K562 (cell line): ENCODE data around the gene PARK7. TPM values are rescaled to one million over a fixed set of nuclear protein-coding genes. Genes with fewer than 3 reads are reported as not detected.

Source experiments
- ATAC-seq: fragments of 200-7000 bp; cut with Tn5 transposase; 3 replicates; pipeline ENCODE4 v1.9.1; 2020; ENCODE audit warnings: moderate library complexity
- BruUV-seq: library from RNA; stranded (reverse); fragments of 400-500 nt; replicated peaks from 2 replicates; lab custom pipeline; 2021; lab: Mats Ljungman, UMichigan
- CTCF ChIA-PET: fragments of 300-600 bp; formaldehyde crosslinking; extraction: SDS; loops from one replicate; lab custom pipeline; 2021; ENCODE audit warnings: low intra/inter-chr PET ratio; lab: Yijun Ruan, JAX
- POLR2A ChIA-PET: fragments of 300-600, 350-650 bp; sonication (Branson Sonifier 250); formaldehyde crosslinking; extraction: SDS; loops from one replicate; lab custom pipeline; 2021; ENCODE audit warnings: antibody characterized with exemption, inconsistent platforms; lab: Yijun Ruan, JAX
- DNase-seq, 4 experiments: peaks; one replicate each; pipeline versions ENCODE4 v3.0.0 to v3.0.0-alpha.2; 2011 to 2018; ENCODE audit warnings: low spot score in 3 of 4, mixed read lengths in 3 of 4; ENCODE audit errors: extremely low read depth in 1 of 4
- FAIRE-seq: peaks from 2 replicates; lab custom pipeline; 2011; peaks lifted over from hg19 to GRCh38; lab: Jason Lieb, UNC
- H2AFZ ChIP-seq: 2 replicates; pipeline ENCODE4 v1.6.0; 2011; ENCODE audit warnings: low read depth, low read length, control low read depth, inconsistent platforms
- H3K27ac ChIP-seq: fragments of 200-600 bp; 3 replicates; pipeline ENCODE4 v1.8.0; 2011; ENCODE audit warnings: low read depth, mild to moderate bottlenecking, control low read depth, inconsistent platforms, low read length, moderate library complexity, mixed read lengths; ENCODE audit errors: extremely low read depth
- H3K27me3 ChIP-seq, 2 experiments: fragments of 300-600 bp in 1 of 2; 2 replicates in 1 of 2; 3 replicates in 1 of 2; pipeline versions ENCODE4 v1.6.0 to v1.8.0; 2011; ENCODE audit warnings: inconsistent platforms in 2 of 2, low read length in 2 of 2, mild to moderate bottlenecking in 1 of 2, mixed read lengths in 1 of 2, moderate library complexity in 1 of 2; ENCODE audit not compliant: control insufficient read depth in 2 of 2, insufficient read depth in 2 of 2
- H3K36me3 ChIP-seq: fragments of 300-600 bp; 3 replicates; pipeline ENCODE4 v1.8.0; 2011; ENCODE audit warnings: mild to moderate bottlenecking, low read length, inconsistent platforms; ENCODE audit not compliant: control insufficient read depth, insufficient read depth
- H3K4me1 ChIP-seq, 2 experiments: fragments of 200-600 bp in 1 of 2; replicated peaks in 1 of 2; 2 replicates in 1 of 2; 3 replicates in 1 of 2; pipeline versions ENCODE4 v1.5.1 to v1.8.0; 2011; ENCODE audit warnings: inconsistent platforms in 2 of 2, low read length in 2 of 2, mild to moderate bottlenecking in 1 of 2, mixed read lengths in 1 of 2, moderate library complexity in 1 of 2; ENCODE audit not compliant: control insufficient read depth in 2 of 2, insufficient read depth in 2 of 2
- H3K4me2 ChIP-seq: 2 replicates; pipeline ENCODE4 v1.6.1; 2011; ENCODE audit warnings: low read length, control low read depth, inconsistent platforms, mixed read lengths; ENCODE audit not compliant: insufficient read depth
- H3K4me3 ChIP-seq: fragments of 200-600 bp; sonication (generic), shearing (Covaris generic); 2 replicates; pipeline ENCODE4 v1.5.1; 2016; ENCODE audit warnings: control low read depth, inconsistent platforms
- H3K79me2 ChIP-seq: fragments of 200-600 bp; 3 replicates; pipeline ENCODE4 v1.8.0; 2011; ENCODE audit warnings: low read length, inconsistent platforms; ENCODE audit not compliant: control insufficient read depth, insufficient read depth
- H3K9ac ChIP-seq, 2 experiments: 2 replicates each; pipeline versions ENCODE4 v1.6.0 to v1.6.1; 2011; ENCODE audit warnings: low read depth in 2 of 2, low read length in 2 of 2, control low read depth in 1 of 2, inconsistent platforms in 1 of 2, mild to moderate bottlenecking in 1 of 2, mixed read lengths in 1 of 2; ENCODE audit not compliant: insufficient read depth in 1 of 2
- H3K9me1 ChIP-seq: one replicate; pipeline ENCODE4 v1.6.0; 2011; ENCODE audit warnings: inconsistent platforms, mild to moderate bottlenecking, low read length, moderate library complexity; ENCODE audit not compliant: control insufficient read depth, insufficient read depth
- H3K9me3 ChIP-seq: replicated peaks from 2 replicates; pipeline ENCODE4 v1.5.1; 2011; ENCODE audit warnings: low read depth, low read length, inconsistent platforms; ENCODE audit not compliant: control insufficient read depth, insufficient read depth
- H4K20me1 ChIP-seq: replicated peaks from 2 replicates; pipeline ENCODE4 v1.6.1; 2011; ENCODE audit warnings: low read length, inconsistent platforms, mixed read lengths; ENCODE audit not compliant: control insufficient read depth, insufficient read depth
- BCOR ChIP-seq: fragments of 450-650 bp; IDR thresholded peaks from 2 replicates; pipeline ENCODE4 v1.6.1; 2016
- CTCF ChIP-seq, 3 experiments: IDR thresholded peaks in 2 of 3; conservative IDR thresholded peaks in 1 of 3; 2 replicates each; pipeline ENCODE4 v1.5.1; 2011 to 2012; ENCODE audit warnings: low read length in 3 of 3, mild to moderate bottlenecking in 3 of 3, control low read depth in 2 of 3, improper control_type of control experiment in 1 of 3, inconsistent platforms in 1 of 3, low read depth in 1 of 3, mixed read lengths in 1 of 3, moderate library complexity in 1 of 3; ENCODE audit not compliant: insufficient read depth in 2 of 3
- DNMT1 ChIP-seq: fragments of 450-650 bp; IDR thresholded peaks from 2 replicates; pipeline ENCODE4 v1.6.1; 2016; ENCODE audit warnings: antibody characterized with exemption, mild to moderate bottlenecking
- ELF1 ChIP-seq: fragments of 200-800 bp; sonication (Bioruptor generic); IDR thresholded peaks from 2 replicates; pipeline ENCODE4 v1.6.1; 2016; ENCODE audit warnings: missing genetic modification characterization, missing compliant biosample characterization
- FOXK1 ChIP-seq: sonication (generic); formaldehyde crosslinking; IDR thresholded peaks from 2 replicates; pipeline ENCODE4 v1.8.0; 2022; ENCODE audit warnings: missing genetic modification reagents, mild to moderate bottlenecking, borderline replicate concordance
- HMGXB4 ChIP-seq: sonication (generic); formaldehyde crosslinking; IDR thresholded peaks from 2 replicates; pipeline ENCODE4 v1.8.1; 2023; ENCODE audit warnings: mild to moderate bottlenecking, missing genetic modification reagents
- HOXB6 ChIP-seq: fragments of 250-450 bp; sonication (Bioruptor Pico); IDR thresholded peaks from 2 replicates; pipeline ENCODE4 v1.5.1; 2022; ENCODE audit warnings: mild to moderate bottlenecking, borderline replicate concordance
- IRF1 ChIP-seq: sonication (generic); formaldehyde crosslinking; IDR thresholded peaks from 2 replicates; pipeline ENCODE4 v1.8.0; 2022; ENCODE audit warnings: missing genetic modification reagents, mild to moderate bottlenecking, borderline replicate concordance
- MAZ ChIP-seq, 2 experiments: fragments of 450-650 bp in 1 of 2; sonication (generic) in 1 of 2; formaldehyde crosslinking; IDR thresholded peaks in 1 of 2; conservative IDR thresholded peaks in 1 of 2; 2 replicates each; pipeline versions ENCODE4 v1.4.0 to v1.5.0; 2020; ENCODE audit warnings: mild to moderate bottlenecking in 1 of 2, missing genetic modification reagents in 1 of 2
- NFATC3 ChIP-seq: fragments of 450-650 bp; IDR thresholded peaks from 2 replicates; pipeline ENCODE4 v1.6.1; 2017; ENCODE audit warnings: mild to moderate bottlenecking
- PHF20 ChIP-seq: fragments of 450-650 bp; IDR thresholded peaks from 2 replicates; pipeline ENCODE4 v1.6.1; 2018; ENCODE audit not compliant: partially characterized antibody
- RBBP5 ChIP-seq: fragments of 200-600 bp; sonication (generic); IDR thresholded peaks from 2 replicates; pipeline ENCODE4 v1.6.1; 2012; ENCODE audit warnings: borderline replicate concordance, mild to moderate bottlenecking, low read length, control low read depth, inconsistent platforms; ENCODE audit not compliant: insufficient read depth, poor library complexity, severe bottlenecking
- SMARCE1 ChIP-seq: fragments of 450-650 bp; IDR thresholded peaks from 2 replicates; pipeline ENCODE4 v1.7.1; 2016; ENCODE audit warnings: mild to moderate bottlenecking
- SUPT5H ChIP-seq: fragments of 450-650 bp; IDR thresholded peaks from 2 replicates; pipeline ENCODE4 v1.6.1; 2016
- TBP ChIP-seq: optimal IDR thresholded peaks from 2 replicates; pipeline ENCODE3; 2011; ENCODE audit warnings: low read depth, low read length, improper control_type of control experiment
- TCFL5 ChIP-seq: fragments of 250-450 bp; sonication (Bioruptor Pico); conservative IDR thresholded peaks from 2 replicates; pipeline ENCODE4 v1.6.1; 2021; ENCODE audit warnings: mild to moderate bottlenecking, moderate library complexity, matching md5 sums
- WHSC1 ChIP-seq: IDR thresholded peaks from one replicate; pipeline ENCODE4 v1.6.1; 2012; ENCODE audit warnings: low read length, control low read depth, inconsistent platforms
- ZNF3 ChIP-seq: fragments of 250-450 bp; sonication (Bioruptor Pico); IDR thresholded peaks from 2 replicates; pipeline ENCODE4 v1.5.0; 2021; ENCODE audit warnings: mild to moderate bottlenecking, moderate library complexity
- WGBS: fragments of 100-300 bp; shearing (Covaris generic); methylation state at CpG from one replicate; pipeline ENCODE4 v1.1.6; 2016; ENCODE audit warnings: low coverage, mixed read lengths; ENCODE audit not compliant: insufficient coverage; ENCODE audit errors: missing lambda C conversion rate; 5-methylcytosine and 5-hydroxymethylcytosine counted together
- in situ Hi-C: fragments of 300-500 bp; cut with MboI; formaldehyde crosslinking; loops from 4 replicates; pipeline ENCODE4 v1.15.0; 2018; ENCODE audit warnings: inconsistent platforms, mixed read lengths
- intact Hi-C: fragments of 100-400 bp; cut with micrococcal nuclease; formaldehyde crosslinking; loops from 2 replicates; pipeline ENCODE4 v1.14.2; 2022
- polyA plus RNA-seq, 8 experiments: library from polyadenylated mRNA; depleted of rRNA in 4 of 8; stranded (reverse) in 5 of 8; unstranded in 3 of 8; fragments of >200 nt; fragmentation: Nextera tagmentation in 2 of 8; fragmentation: Illumina TruSeq in 1 of 8; extraction: Ambion mirVana in 2 of 8; extraction: Trizol in 1 of 8; gene quantifications; 2 replicates each; pipeline versions ENCODE4 v1.2.1 to v1.2.3, GENCODE V29; 2011 to 2014; ENCODE audit warnings: inconsistent platforms in 1 of 8, missing spikeins in 1 of 8
- total RNA-seq, 7 experiments: library from RNA; depleted of rRNA in 6 of 7; stranded (reverse); fragments of >200 nt in 6 of 7; fragmentation: Illumina TruSeq in 2 of 7; extraction: Trizol in 2 of 7; gene quantifications; 2 replicates each; pipeline versions ENCODE4 v1.2.1 to v1.2.3, GENCODE V29; 2011 to 2021; ENCODE audit warnings: low replicate concordance in 1 of 7

Gene PARK7
- total and polyA plus RNA-seq, 9 of the 15 experiments (the other 6 are each of a cell fraction or from before 2014, with no cell fraction given), result 374 to 1,298 (median 484) TPM

GRCh38 chr1:8013399-8013798 is 51.9 kb downstream of the PARK7 start (continued):
- TF ChIP-seq RBBP5 (no peak), FOXK1 (no peak), SUPT5H (no peak), ZNF3 (CRISPR knock-in tag) (no peak), WHSC1 (no peak), MAZ (CRISPR knock-in tag; conservative IDR thresholded peaks at IDR 0.05 in 1 of 2, IDR thresholded peaks at IDR 0.05 in 1 of 2) (no peak), SMARCE1 (no peak)

- DNase-seq (no peak), ATAC-seq (no peak), FAIRE-seq (no peak)
- H3K27me3 ChIP-seq, result peaks cover 0 to under 1% of the 10 kb centered on the region in 2 experiments; a peak in 2 of 5 replicates
- no peaks in the 10 kb centered on the region for H3K79me2 ChIP-seq
- H3K9me3 ChIP-seq, result no peaks in the 10 kb centered on the region
- H3K27ac ChIP-seq, result no peak overlapping the region
- no peak overlapping the region for H3K4me3 ChIP-seq
- no peaks in the 10 kb centered on the region for H3K36me3 ChIP-seq
- CTCF ChIA-PET, result interaction anchor here (3.5 kb wide), 1 partner anchor 39 kb away, joined by 37 read pairs; no protein-coding TSS in a partner anchor
- 53% methylated on average over 6 of the region's 6 CpGs for WGBS
- intact Hi-C loops (loop anchor here (2.0 kb wide), 2 partner anchors 31 to 39 kb away; no protein-coding TSS in a partner anchor), in situ Hi-C loops (loop anchor here (5.0 to 10.0 kb wide), 2 partner anchors 36 to 349 kb away; no protein-coding TSS in a partner anchor)
- no peak overlapping the region for H2AFZ ChIP-seq
- BruUV-seq, result TSS peak; percentile 28
- no peaks in the 10 kb centered on the region for H3K9me1 ChIP-seq
- H3K9ac ChIP-seq, result no peak overlapping the region
- POLR2A ChIA-PET, result interaction anchor here (0.7 to 1.6 kb wide), 2 partner anchors 8 to 302 kb away, joined by 3 to 6 read pairs; no protein-coding TSS in a partner anchor
- no peaks in the 10 kb centered on the region; the same call in 1 of the 2 replicates for H4K20me1 ChIP-seq
- H3K4me2 ChIP-seq, result no peak overlapping the region
- H3K4me1 ChIP-seq, result peaks cover 0 to 7% of the 10 kb centered on the region in 2 experiments; a peak in 1 of 5 replicates
- TF ChIP-seq TBP (no peak), BCOR (no peak), IRF1 (no peak), ELF1 (tag) (no peak), HMGXB4 (no peak), HOXB6 (no peak), CTCF (IDR thresholded peaks at IDR 0.05 in 2 of 3, conservative IDR thresholded peaks at IDR 0.05 in 1 of 3; ENCODE audit: insufficient read depth in 2 of 3, low read depth in 1 of 3, low read length in 3 of 3) (no peak), NFATC3 (no peak), PHF20 (no peak), DNMT1 (no peak), TCFL5 (CRISPR knock-in tag) (no peak)
These were observed 52.3 kb downstream of the PARK7 start for GRCh38 chr1:8013800-8014199.
